Measurements from ENCODE around the gene MXD3.

MXD3 gene

DNA sequence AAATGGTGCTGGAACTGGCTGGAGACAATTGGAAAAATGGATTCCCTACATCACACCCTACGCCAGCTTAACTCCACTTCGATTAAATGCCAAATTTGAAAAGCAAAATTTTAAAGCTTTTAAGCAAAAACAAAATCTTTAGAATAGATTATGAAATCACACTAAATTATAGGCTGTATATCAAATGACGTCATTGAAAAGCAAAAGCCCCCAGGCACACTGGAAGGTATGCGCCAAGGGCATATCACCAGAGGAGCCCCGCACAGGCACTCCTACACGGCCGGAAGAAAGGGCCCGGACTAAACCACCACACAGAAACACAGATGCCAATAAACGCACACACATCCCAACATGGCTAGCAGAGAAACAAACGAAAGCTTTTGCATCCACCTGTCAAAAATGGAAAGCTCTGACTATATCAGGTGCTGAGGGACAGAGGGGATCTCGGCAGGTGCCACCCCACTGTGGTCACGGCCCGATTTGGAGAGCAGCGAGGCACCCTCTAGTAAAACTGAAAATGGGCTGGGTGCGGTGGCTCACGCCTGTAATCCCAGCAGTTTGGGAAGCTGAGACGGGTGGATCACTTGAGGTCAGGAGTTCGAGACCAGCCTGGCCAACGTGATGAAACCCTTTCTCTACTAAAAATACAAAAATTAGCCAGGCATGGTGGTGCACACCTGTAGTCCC, 17.0 kb upstream of the MXD3 start:
- no peak overlapping the region for H3K27ac ChIP-seq
- TF ChIP-seq, protein P1, sequence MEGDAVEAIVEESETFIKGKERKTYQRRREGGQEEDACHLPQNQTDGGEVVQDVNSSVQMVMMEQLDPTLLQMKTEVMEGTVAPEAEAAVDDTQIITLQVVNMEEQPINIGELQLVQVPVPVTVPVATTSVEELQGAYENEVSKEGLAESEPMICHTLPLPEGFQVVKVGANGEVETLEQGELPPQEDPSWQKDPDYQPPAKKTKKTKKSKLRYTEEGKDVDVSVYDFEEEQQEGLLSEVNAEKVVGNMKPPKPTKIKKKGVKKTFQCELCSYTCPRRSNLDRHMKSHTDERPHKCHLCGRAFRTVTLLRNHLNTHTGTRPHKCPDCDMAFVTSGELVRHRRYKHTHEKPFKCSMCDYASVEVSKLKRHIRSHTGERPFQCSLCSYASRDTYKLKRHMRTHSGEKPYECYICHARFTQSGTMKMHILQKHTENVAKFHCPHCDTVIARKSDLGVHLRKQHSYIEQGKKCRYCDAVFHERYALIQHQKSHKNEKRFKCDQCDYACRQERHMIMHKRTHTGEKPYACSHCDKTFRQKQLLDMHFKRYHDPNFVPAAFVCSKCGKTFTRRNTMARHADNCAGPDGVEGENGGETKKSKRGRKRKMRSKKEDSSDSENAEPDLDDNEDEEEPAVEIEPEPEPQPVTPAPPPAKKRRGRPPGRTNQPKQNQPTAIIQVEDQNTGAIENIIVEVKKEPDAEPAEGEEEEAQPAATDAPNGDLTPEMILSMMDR (conservative IDR thresholded peaks at IDR 0.05), result no peak

DNA sequence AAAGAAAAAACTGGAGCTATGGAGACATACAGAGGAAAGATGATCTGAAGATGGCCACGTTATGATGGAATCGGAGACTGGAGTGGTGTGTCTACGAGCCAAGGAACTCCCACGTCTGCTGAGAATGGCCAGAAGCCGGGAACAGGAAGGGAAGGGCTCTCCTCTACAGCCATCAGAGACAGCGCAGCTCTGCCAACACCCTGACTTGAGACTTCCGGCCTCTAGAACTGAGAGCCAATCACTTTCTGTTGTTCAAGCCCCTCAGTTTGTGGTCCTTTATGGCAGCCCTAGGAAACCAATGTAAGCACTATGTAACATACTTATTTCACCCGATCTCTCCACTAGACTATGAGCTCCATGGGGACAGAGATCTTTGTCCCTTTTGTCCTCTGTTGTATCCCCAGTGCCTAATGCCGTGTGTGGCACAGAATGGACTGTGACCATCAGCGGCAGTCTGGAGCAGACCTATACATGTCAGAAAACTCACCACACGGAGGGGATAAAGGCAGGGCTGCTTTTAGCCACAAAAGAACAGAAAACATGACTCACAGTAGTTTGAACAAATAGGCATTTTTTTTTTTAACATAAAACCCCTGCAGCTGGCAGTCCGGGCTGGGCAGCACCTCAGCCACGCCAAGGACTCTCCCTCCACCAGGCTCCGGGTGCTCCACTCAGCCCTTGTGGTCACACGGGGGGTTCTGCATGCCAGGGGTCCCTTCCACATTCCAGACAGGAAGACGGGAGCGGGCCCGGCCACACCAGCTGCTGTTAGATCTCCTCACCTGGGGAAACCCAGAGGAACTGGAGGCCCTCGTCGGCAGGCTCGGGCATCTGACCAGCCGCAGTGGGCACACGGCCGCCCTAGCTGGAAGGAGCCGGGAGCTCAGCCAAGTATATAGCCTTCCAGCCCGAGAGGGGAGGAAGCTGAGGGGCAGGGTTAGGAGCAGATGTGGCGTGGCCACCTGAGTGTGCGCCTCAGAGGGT, 16.1 kb upstream of the MXD3 start:
- TF ChIP-seq, protein P1 (conservative IDR thresholded peaks at IDR 0.05), result no peak
- H3K27ac ChIP-seq, result no peak overlapping the region

DNA sequence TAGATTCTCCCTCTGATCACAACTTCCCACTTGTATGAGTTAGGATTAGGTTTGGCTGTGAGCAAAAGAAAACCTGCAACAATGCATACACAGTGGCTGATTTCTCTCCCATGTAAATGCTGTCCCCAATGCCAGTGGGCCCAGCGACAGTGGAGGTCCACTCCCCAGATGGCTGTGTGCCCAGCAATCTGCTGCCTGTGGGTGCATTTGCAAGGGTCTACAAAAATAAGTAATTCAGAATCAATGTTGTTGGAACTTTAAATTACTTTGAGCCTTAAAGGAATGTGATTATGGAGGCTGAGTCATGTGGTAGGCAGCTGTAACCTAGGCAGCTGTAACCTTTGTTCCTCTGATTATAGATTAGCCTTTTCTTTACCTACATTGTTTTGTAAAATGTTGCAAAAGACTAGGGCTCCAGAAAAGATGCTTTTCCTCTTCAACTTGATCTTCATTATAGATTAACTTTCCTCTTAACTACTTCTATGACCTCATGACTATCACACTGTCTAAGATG, 14.2 kb upstream of the MXD3 start:
- TF ChIP-seq, protein P1 (conservative IDR thresholded peaks at IDR 0.05), result no peak
- H3K27ac ChIP-seq, result no peak overlapping the region

DNA sequence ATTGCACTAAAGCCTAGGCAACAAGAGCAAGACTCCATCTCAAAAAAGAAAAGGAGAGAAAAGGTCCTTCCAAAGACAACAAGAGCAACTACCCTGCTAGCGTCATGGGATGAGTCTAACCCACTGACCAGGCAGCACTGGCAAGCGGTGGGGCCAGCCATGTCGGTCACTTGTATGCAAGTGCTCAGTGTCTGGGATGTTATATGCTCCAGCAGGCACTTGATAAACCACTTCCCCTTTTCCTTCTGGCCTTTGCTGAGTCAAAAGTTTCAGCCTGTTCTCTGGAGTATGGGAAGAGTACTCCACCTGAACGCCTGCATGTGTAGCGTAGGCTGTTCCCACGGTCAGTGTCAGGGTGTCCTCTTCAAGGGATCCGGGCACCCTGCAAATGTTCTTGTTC, 9.2 kb upstream of the MXD3 start:
- TF ChIP-seq, protein P1 (conservative IDR thresholded peaks at IDR 0.05), result no peak
- H3K27ac ChIP-seq, result no peak overlapping the region

DNA sequence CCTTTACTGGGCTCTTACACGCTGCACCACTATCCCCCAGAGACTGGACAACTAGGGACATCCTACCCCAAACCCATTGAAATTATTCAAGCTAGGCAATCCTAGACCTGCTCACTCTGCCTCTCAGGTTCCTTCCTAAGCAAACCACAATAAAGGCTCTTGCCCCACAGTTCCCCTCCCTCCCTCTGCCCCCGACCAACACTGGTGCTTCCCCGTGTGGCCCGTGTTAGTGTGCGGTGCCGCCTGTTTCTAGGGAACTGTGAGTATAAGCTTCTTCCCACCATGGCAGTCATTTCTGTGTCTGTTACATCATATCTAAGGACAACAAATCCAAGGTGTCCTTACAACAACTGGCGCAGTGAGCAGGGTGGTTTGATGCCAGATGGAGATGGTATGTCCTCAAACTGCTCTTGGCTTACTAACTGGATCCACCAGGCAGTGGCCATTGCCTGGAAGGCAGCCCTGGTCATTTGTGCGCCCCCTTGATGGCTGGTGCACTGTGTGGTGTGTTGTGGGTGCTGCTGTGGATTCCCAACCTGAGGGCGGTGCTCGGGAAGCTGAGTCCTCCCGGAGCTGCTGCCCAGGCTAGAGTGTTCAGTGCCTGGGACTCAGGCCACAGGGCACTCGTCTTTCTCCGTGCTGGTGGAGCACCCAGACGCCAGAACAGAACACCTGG, 8.4 kb upstream of the MXD3 start:
- TF ChIP-seq, protein P1 (conservative IDR thresholded peaks at IDR 0.05), result no peak
- no peak overlapping the region for H3K27ac ChIP-seq

DNA sequence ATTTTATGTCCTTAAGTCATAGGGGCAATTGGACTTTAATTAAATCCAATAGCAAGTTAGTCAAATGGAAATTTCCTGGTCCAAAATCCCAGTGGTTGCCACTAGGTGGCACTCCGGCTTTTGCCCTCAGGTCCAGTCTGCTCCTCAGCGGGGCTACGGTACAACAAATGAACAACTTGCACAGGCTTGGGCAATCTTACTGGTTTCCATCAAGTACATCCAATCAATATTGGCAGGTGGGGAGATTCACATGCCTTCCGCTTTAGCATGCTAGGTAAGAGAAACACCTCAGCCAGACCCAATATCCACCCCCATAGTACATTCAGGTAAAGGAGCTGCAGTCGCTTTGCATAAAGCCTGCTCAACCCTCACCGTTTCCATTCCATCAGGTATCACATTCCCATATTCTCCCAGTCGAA, 6.3 kb upstream of the MXD3 start:
- TF ChIP-seq, protein P1 (conservative IDR thresholded peaks at IDR 0.05), result peak; percentile 99
- no peak overlapping the region for H3K27ac ChIP-seq

DNA sequence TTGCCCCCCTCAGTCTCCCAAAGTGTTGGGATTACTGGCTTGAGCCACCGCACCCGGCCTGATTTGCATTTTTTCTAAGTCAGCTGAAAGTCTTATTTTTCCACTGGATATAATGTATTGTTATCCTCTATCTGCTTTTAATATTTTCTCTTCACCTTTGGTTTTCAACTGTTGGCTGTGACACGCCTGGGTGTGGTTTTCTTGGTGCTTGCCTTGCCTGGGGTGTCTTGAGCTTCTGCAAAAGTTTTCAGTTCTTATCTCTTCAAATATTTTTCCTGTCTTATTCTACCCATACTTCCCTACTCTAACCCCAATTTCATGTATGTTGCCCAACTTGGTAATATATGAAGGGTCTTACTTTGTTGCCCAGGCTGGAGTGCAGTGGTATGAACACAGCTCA, 4.3 kb upstream of the MXD3 start:
- TF ChIP-seq, protein P1 (conservative IDR thresholded peaks at IDR 0.05), result no peak
- no peak overlapping the region for H3K27ac ChIP-seq
